Peyer's patch (tissue), 4 donors: ENCODE results near the gene MYO1D. TPM values are rescaled to one million over a fixed set of nuclear protein-coding genes. Genes with fewer than 3 reads are reported as not detected.
A peak's percentile ranks its signal among the peaks of the same experiment; 100 is the strongest.

Source experiments
- DNase-seq, 3 donors: peaks; one replicate each; pipeline ENCODE4 v3.0.0-alpha.2; 2017 to 2019
- H3K27ac ChIP-seq, 4 donors: fragments of 200-600 bp; sonication (generic); one replicate each; pipeline ENCODE4 v1.5.1; 2016 to 2019
- H3K27me3 ChIP-seq, 2 donors: fragments of 200-600 bp; sonication (generic); one replicate each; pipeline ENCODE4 v1.5.1; 2019
- H3K36me3 ChIP-seq, 3 donors: fragments of 200-600 bp; sonication (generic); one replicate each; pipeline ENCODE4 v1.5.1; 2016 to 2019
- H3K4me1 ChIP-seq, 4 donors: fragments of 200-600 bp; sonication (generic); one replicate each; pipeline ENCODE4 v1.5.1; 2016 to 2019
- H3K4me3 ChIP-seq, 4 donors: fragments of 200-600 bp; sonication (generic); 1 replicate in 3 of 4; 2 replicates in 1 of 4; pipeline ENCODE4 v1.5.1; 2016 to 2019; ENCODE audit warnings: mild to moderate bottlenecking in 1 of 4
- H3K9me3 ChIP-seq, 4 donors: fragments of 200-600 bp; sonication (generic); one replicate each; pipeline ENCODE4 v1.5.1; 2016 to 2019; ENCODE audit warnings: mild to moderate bottlenecking in 1 of 4
- POLR2A ChIP-seq, 2 donors: fragments of 450-650 bp; IDR thresholded peaks; one replicate each; pipeline ENCODE4 v1.5.1; 2017; ENCODE audit warnings: antibody characterized with exemption in 2 of 2, mild to moderate bottlenecking in 2 of 2, moderate library complexity in 2 of 2
- total RNA-seq, 4 donors: library from RNA; depleted of rRNA; stranded (reverse); fragments of >200 nt; gene quantifications; one replicate each; pipeline ENCODE4 v1.1.0, GENCODE V29; 2016
- TF ChIP-seq, protein P1 (sequence below), 6 experiments: fragments of 450-650 bp in 4 of 6; fragments of 200-600 bp in 2 of 6; sonication (generic) in 1 of 6; IDR thresholded peaks; one replicate each; pipeline ENCODE4 v1.5.1; 2017 to 2019; ENCODE audit warnings: antibody characterized with exemption in 6 of 6, mild to moderate bottlenecking in 3 of 6, moderate library complexity in 1 of 6

Gene MYO1D
- total RNA-seq, 4 donors from 2014 or later: 148 to 340 (median 328) TPM

DNA sequence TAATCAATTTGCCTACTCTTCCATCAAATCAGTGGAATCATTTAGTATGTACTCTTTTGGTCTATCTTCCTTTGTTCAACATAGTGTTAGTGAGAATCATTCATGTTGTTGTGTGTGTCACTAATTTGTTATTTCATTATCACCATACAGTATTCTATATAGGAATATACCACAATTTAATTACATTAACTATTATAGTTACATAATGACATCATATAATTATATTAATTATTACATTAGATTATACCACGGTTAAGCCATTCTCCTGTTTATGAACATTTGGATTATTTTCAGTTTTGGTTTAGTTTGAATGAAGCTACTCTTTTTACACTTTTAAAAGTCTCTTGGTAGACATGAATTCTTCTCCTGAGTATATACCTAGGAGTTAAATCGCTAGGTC is 40.4 kb downstream of the MYO1D start:
- no peak for DNase-seq
- H3K27ac ChIP-seq: peak overlapping the region in 1 of 4 donors; percentile 34

DNA sequence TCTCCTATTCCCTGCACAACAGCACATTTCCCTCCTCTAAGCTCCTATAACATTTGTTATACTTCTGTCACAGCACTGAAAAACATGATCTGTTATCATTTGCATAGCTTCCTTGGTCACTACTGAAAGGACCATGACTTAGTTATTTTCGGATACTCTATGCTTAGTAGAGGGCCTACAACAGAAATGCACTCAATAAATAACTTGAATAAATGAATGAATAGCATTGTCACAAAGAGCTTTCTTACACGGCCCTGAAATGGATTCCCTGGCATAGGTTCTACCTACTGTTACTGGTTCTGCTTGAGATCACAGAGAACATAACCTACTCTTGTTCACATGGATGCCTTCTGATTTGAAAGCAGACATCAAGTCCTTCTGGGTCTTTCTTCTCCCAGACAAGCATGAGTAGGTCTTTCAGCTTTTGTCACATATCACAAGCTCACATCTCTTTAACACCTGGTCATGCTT is 41.6 kb downstream of the MYO1D start:
- Histone ChIP-seq H3K4me1 (peaks cover 0 to 4% (median 0%) of the 10 kb centered on the region in 4 donors), H3K27ac (peak overlapping the region in 1 of 4 donors; percentile 53), H3K36me3 (no peaks in the 10 kb centered on the region), H3K27me3 (no peaks in the 10 kb centered on the region), H3K9me3 (no peaks in the 10 kb centered on the region), H3K4me3 (no peak overlapping the region)
- no peak for DNase-seq
- no peak for TF ChIP-seq POLR2A (IDR thresholded peaks at IDR 0.05)
- TF ChIP-seq, protein P1, sequence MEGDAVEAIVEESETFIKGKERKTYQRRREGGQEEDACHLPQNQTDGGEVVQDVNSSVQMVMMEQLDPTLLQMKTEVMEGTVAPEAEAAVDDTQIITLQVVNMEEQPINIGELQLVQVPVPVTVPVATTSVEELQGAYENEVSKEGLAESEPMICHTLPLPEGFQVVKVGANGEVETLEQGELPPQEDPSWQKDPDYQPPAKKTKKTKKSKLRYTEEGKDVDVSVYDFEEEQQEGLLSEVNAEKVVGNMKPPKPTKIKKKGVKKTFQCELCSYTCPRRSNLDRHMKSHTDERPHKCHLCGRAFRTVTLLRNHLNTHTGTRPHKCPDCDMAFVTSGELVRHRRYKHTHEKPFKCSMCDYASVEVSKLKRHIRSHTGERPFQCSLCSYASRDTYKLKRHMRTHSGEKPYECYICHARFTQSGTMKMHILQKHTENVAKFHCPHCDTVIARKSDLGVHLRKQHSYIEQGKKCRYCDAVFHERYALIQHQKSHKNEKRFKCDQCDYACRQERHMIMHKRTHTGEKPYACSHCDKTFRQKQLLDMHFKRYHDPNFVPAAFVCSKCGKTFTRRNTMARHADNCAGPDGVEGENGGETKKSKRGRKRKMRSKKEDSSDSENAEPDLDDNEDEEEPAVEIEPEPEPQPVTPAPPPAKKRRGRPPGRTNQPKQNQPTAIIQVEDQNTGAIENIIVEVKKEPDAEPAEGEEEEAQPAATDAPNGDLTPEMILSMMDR (IDR thresholded peaks at IDR 0.05): no peak

More for the DNA sequence above, 40.4 kb downstream of the MYO1D start:
- H3K36me3 ChIP-seq: no peaks in the 10 kb centered on the region
- H3K27me3 ChIP-seq: no peaks in the 10 kb centered on the region
- no peaks in the 10 kb centered on the region for H3K9me3 ChIP-seq
- no peak for TF ChIP-seq POLR2A (IDR thresholded peaks at IDR 0.05)
- TF ChIP-seq, protein P1 (IDR thresholded peaks at IDR 0.05): no peak
- H3K4me3 ChIP-seq: no peak overlapping the region
- H3K4me1 ChIP-seq: peaks cover 0 to 2% (median 0%) of the 10 kb centered on the region in 4 donors

DNA sequence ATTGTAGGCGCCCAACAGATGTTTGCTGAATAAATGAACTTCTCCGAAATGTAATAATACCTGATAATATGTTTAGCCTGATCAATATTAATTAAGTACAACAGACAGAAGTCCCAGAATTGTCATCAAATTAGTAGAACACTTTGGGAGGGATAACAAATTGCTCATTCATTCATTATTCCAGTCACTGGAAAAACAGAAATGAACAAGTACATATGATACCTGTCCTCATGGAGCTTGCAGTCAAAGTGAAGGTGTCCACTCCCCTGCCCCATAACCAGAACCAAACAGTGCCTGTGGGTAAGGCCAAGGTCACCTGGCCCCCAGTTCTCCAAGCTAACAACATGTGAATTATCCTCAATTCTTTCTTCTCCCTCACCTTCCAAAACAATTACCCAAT is 42.8 kb downstream of the MYO1D start:
- no peaks in the 10 kb centered on the region for H3K27me3 ChIP-seq
- no peaks in the 10 kb centered on the region for H3K36me3 ChIP-seq
- H3K4me1 ChIP-seq: peaks cover 0 to 8% (median 4%) of the 10 kb centered on the region in 4 donors
- peak overlapping the region in 1 of 4 donors; percentile 48 for H3K27ac ChIP-seq
- no peak for DNase-seq
- TF ChIP-seq POLR2A (IDR thresholded peaks at IDR 0.05): no peak
- H3K9me3 ChIP-seq: no peaks in the 10 kb centered on the region
- no peak overlapping the region for H3K4me3 ChIP-seq

DNA sequence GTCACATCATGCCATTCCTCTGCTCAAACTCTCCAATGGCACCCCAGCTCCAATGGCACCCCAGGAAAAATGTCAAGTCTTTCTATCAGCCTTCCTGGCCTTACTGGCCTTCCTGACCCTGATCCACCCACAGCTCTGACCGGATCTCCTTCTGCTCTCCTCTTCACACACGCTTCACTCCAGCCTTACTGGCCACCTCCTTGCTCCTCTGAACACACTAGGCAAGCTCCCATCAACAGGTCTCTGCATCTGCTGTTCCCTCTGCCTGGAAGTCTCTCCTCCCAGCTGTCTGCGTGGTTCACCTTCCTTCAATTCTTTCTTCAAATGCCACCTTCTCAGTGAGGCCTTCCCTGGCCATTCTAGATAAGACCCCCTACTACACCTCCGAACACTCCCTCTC is 43.4 kb downstream of the MYO1D start:
- Histone ChIP-seq H3K9me3 (no peaks in the 10 kb centered on the region), H3K27ac (no peak overlapping the region), H3K36me3 (no peaks in the 10 kb centered on the region), H3K27me3 (no peaks in the 10 kb centered on the region), H3K4me3 (no peak overlapping the region), H3K4me1 (peaks cover 0 to 14% (median 5%) of the 10 kb centered on the region in 4 donors)
- DNase-seq: no peak
- TF ChIP-seq, protein P1 (IDR thresholded peaks at IDR 0.05): no peak
- TF ChIP-seq POLR2A (IDR thresholded peaks at IDR 0.05): no peak

- DNase-seq: no peak
- Histone ChIP-seq H3K27ac (no peak overlapping the region), H3K36me3 (no peaks in the 10 kb centered on the region), H3K4me1 (peaks cover 0 to 14% (median 5%) of the 10 kb centered on the region in 4 donors), H3K27me3 (no peaks in the 10 kb centered on the region), H3K4me3 (no peak overlapping the region), H3K9me3 (no peaks in the 10 kb centered on the region)
- TF ChIP-seq, protein P1 (IDR thresholded peaks at IDR 0.05): no peak
- no peak for TF ChIP-seq POLR2A (IDR thresholded peaks at IDR 0.05)
Observed at GRCh38 chr17:32833076-32833475, 43.8 kb downstream of the MYO1D start.

- H3K4me3 ChIP-seq: no peak overlapping the region
- no peak overlapping the region for H3K27ac ChIP-seq
- H3K4me1 ChIP-seq: peaks cover 0 to 14% (median 5%) of the 10 kb centered on the region in 4 donors
- no peaks in the 10 kb centered on the region for H3K27me3 ChIP-seq
- H3K36me3 ChIP-seq: no peaks in the 10 kb centered on the region
- no peak for TF ChIP-seq POLR2A (IDR thresholded peaks at IDR 0.05)
- TF ChIP-seq, protein P1 (IDR thresholded peaks at IDR 0.05): no peak
- no peaks in the 10 kb centered on the region for H3K9me3 ChIP-seq
- no peak for DNase-seq
Observed at GRCh38 chr17:32831627-32832243, 45.2 kb downstream of the MYO1D start.
